ENCODE data around the gene DUOXA1.

- TF ChIP-seq CTCF (IDR thresholded peaks at IDR 0.05) (no peak), POLR2A (IDR thresholded peaks at IDR 0.05) (no peak), EP300 (IDR thresholded peaks at IDR 0.05) (no peak)
Observed at GRCh38 chr15:45132844-45133560, 3.3 kb upstream of the DUOXA1 start.

All from ovary (tissue), 3 donors.